GM18526 (cell line): ENCODE results near the gene CPN2.

ENCODE experiments used
- POLR2A ChIP-seq: IDR thresholded peaks from 3 replicates; pipeline ENCODE4 v1.6.1; 2011; ENCODE audit not compliant: insufficient read length; ENCODE audit errors: extremely low read depth

The CPN2 gene

DNA sequence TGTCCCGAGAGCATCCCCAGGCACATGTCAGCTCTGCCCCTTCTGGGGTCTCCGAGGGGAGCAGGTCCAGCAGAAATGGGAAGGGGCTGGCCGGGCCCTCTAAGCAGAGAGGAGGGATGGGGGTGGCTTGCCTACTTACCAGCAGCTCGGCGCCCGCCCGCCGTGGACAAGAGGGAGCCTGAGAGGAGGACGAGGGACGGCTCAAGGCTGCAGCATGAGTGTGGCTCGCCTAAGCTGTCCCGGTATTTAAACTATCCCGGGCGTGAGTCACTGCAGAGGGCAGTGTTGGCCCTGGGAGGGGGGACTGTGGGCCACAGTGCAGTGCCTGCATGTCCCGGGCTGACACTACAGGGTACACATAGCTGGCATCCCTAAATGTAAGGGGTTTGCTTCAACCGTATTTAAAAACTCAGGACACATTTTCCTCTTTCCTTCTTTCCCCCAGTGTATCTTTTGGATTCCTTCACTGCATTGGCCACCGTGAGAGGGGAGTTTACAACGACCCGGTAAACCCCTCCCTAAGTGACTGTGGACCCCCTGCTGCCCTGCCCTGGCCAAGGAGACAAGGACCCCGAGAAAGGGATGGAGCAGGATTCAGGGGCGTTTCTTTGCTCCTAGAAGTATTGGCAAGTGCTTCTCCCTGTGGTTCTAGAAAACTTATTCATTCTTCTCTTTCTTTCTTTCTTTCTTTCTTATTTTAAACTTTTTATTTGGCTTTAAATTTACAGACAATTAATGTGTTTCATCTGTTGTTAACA is 18.6 kb upstream of the CPN2 start, which contains the start of gene LRRC15:
LRRC15 (minus strand) TSS at position 222 of the 758 bp plus-strand sequence. CDS start 8,700 bp downstream, outside the sequence.
- TF ChIP-seq POLR2A, result no peak

DNA sequence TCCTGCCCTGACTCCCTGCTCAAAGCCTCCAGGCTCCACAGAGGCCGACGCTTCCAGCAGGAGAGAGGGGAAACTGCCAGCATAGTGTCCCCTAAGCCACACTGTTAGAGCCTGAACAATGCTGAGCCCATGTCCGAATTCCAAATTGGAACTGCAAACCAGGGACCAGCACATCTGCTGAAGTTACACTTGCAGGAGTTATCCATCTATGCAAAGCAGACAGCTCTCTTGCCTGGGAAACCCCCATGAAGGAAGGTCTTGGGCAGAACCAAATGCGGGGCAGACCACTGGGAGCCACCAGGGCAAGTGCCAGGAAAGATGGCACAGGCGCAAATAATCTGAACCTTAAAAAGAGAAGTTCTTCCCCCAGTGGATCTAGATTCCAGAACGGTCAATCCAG is 17.8 kb upstream of the CPN2 start:
- TF ChIP-seq POLR2A, result no peak

DNA sequence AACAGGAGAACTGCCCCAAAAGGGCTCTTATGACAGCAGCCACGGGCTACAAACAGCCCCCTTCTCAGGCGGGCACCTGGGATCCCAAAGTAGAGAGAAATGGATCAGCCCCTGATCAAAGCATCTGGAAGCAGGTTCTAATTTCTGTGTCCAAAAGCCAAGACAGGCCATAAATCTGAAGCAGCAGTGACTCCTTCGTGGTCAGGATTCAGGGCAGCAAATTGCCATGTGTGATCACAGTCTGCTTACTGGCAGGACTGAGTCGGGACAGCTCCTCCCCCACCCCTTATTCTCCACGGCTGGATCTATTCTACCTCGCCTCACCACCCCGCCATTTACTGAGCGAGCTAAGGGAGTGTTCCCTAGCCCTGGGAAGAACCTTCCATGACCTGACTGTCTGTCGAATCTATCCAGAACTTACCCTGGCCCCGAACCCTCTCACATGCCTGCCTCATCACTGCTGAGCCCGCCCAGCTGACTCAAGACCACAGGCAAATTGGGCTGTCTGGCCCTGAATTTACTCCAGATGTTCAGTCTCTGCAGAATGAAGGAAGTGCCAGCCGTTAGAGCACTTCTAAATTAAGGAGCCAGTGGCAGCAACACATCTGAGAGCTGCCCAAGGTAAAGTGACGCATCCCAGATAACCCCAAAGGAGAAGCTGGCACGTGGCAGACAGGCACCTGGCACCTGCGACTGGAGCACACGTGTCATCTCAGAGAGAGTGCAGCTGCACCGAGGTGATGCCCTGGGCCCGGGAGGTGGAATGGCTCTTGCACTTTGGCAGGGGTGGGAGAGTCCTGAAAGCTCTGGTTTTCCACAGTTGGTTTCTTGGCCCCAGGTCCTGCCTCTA is 17.1 kb upstream of the CPN2 start:
- TF ChIP-seq POLR2A, result no peak

DNA sequence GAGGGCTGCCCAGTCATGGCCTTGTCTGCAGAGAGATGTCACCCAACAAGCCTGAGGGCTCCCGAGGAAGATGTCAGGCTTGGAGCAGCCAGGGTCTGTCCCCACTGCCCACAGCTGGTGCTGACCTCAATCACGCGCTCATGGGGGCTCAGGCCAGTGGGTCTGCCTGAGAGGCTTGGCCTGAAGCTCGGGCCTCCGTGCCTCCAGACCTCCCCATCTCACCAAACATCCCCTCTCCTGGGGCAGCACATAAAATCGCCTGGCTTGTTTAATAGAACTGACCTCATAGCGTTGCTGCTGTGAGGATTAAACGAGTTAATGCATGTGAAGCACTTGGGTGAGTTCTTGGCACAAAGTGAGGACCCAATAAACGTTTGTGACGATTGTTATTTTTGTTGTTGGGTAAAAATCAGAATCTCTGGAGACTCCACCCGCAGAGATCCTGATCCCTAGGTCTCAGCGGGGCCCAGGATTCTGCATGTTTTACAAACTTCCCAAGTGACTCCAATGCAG is 14.9 kb upstream of the CPN2 start:
- TF ChIP-seq POLR2A, result no peak

DNA sequence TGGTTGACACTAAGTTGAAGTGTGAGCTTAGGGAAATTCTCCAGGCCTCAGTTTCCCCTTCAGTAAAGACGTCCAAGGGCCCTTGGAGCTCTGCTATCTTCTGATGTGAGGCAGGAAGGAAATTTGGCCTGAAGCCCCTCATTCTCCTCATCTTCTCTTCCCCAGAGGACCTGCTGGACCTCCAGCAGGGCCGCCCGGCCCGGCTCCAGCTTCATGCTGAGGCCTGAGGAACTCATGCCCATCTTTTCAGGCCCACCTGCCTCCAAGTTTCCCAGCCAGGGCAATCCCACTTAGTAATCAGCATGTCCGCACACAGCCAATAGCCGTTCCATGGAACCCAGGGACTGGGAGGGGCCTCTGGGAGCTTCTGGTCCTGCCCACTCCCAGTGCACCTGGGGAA is 14.4 kb upstream of the CPN2 start:
- no peak for TF ChIP-seq POLR2A

DNA sequence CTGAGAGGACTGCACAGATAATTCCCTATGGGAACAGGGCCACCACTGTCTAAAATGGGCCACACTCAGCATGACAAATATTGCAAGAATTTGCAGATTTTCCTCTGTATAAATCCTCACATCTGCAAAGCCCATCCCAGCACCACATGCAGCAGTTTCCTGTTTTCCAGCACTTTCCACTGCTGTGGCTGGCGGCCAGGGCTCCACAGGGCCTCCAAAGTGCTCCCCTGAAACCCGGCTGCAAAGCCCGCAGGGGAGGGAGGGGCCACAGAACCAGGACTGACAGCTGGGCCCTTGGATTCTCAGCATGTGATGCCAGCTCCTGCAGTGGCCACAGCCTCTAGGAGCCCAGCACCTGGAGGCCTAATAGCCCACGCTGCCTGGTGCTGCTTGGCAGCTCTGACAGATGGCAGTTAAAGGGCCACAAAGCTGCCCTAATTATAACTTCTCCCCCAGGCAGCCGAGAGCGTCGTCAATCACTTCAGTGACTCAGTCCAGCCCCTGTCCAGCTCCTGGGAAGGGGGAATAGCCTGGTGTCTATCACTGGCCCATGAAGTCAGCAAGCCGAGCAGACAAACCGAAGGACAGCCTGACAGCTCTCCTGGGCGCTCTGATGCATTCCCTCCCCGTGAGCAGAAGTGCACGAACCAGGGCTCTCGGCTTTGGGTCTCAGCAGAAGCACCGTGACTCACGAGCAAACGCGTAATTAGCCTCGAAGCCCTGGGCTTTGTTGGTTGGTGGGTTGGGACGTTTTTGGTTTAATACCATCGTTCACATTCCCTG is 13.7 kb upstream of the CPN2 start:
- no peak for TF ChIP-seq POLR2A

DNA sequence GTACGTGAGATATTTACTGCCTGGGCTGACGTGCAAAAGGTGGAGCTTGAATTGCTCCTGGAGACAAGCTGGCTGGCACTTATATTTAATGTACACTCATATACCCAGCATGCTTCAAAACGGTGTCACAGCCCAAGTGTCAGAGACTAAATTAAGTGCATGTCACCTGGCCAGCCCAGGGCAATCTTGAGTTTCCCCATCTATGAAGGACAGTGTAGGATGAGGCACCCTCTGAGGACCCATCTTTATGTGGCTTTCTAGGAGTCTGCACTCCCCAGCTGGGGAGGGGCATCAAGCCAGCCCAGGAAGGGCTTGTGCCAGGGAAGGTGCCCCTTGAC is 13.2 kb upstream of the CPN2 start:
- no peak for TF ChIP-seq POLR2A

DNA sequence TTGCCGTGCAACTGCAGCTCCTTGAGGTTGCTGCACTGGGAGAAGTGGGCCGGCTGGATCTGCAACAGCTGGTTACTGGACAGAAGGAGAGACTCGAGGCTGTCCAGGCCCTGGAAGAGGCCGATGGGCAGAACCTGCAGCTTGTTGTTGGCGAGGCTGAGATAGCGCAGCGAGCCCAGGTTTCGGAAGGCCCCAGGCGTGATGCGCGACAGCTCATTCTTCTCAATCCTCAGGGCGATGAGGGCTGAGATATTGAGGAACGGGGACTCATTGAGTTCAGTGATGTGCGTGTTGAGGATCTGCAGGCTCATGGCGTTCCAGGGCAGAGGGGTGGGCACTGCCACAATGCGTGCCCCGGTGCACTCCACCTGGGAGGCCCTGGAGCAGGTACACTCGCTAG is 9.4 kb upstream of the CPN2 start:
- TF ChIP-seq POLR2A, result no peak

DNA sequence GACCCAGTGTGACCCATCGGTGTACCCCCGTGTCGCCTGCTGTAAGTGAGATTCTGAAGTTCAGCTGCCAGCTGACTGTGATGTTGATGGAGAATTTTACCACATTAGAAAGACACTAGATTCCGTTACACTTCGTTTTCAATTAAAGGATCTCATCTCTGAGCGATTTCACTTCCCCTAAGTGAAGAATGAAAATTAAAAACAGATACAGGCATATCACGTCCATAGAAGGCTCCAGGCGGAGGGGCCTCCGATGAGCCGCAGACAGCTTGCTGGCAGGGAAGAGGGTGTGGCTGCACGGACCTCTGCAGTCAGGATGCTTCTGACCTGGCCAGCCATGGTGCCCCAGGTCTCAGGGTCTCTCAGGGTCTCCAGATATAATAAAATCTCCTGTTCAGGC is 6.6 kb upstream of the CPN2 start:
- TF ChIP-seq POLR2A, result no peak

DNA sequence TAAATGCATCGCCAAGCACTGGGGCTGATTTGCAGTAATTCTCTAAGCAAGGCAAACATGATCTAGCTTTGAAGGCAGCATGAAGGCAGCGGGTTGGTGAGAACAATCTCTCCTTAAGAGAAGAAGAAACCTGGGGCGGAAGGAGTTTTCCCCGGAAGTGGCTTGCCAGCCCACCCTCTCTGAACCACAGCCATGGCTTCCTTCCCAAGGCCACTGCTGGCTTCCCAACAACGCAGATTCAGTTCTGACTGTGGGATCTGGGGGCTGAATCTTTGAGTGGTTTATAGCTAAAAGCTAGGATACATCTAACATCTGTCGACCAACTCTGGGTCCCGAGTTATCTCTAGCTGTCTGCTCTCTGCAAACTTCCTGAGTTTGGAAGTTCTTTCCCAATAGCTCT is 4.3 kb upstream of the CPN2 start:
- TF ChIP-seq POLR2A, result no peak

DNA sequence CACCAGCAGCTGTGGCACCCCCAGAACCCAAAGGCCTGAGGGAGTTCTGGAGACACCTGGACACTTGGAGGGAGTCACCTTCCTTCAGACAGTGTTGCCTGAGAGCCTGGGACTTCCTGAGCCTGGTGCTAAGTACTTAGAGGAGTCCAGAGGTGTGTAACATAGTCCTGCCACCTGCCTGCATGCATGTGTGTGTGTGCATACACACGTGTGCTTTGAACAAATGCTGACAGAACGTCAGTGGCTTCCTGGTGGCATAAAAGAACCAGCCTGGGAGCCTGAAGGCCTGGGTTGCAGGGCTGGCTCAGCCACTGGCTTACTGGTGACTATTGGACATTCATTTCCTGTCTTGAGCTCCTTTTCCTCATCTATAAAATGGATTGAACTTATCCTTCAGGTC is 3.2 kb upstream of the CPN2 start:
- TF ChIP-seq POLR2A, result no peak

DNA sequence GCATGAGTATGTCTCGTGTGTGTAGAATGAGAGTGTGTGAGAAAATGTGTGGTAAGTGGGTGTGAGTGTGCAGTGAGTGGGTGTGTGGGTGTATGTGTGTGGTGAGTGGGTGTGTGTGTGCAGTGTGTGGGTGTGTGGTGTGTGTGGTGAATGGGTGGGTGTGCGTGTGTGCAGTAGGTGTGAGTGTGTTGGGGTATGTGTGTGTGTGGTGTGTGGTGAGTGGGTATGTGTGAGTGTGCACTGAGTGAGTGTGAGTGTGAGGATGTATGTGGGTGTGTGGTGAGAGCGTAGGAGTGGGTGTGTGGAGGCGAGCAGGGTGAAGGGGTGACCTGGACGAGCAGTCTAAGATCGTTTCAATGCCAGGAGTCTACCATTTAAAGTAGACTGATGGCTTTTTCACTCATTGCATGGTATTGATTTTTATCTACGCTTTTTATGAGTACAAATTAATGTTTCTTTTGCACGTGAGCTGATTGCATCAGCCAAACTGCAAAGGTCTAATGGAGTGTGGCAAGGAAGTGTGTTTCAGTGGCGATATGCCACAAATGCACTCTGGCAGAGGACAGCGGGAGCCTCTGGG is 1.6 kb upstream of the CPN2 start:
- no peak for TF ChIP-seq POLR2A

DNA sequence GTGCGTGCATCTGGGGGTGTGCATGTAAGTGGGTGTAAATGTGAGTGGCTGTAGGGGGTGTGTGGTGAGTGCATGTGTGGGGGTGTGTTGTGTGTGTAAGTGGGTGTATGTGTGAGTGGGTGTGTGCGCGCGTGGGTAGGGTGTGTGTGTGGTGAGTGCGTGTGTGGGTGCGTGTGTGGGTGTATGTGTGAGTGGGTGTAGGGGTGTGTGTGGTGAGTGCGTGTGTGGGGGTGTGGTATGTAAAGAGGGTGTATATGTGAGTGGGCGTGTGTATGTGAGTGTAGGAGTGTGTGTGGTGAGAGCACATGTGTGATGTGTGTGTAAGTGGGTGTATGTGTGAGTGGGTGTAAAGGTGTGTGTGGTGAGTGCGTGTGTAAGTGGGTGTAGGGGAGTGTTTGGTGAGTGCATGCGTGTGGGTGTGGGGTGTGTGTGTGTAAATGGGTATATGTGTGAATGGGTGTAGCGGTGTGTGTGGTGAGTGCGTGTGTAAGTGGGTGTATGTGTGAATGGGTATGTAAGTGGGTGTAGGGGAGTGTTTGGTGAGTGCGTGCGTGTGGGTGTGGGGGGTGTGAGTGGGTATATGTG is 916 bp upstream of the CPN2 start:
- no peak for TF ChIP-seq POLR2A

DNA sequence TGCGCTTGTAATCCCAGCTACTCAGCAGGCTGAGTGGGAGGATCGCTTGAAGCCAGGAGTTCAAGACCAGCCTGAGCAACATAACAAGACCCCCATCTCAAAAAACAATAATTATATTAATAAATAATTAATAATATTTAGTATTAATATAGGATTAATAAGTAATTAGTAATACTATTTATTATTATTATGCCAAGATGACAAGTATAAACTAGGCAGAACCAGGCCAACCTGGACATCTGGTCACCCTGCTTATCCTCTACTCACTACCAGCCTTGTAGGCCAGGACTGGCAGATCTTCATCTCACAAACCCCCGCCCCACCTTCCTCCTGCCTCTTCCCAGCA is 429 bp downstream of the CPN2 start:
- no peak for TF ChIP-seq POLR2A

DNA sequence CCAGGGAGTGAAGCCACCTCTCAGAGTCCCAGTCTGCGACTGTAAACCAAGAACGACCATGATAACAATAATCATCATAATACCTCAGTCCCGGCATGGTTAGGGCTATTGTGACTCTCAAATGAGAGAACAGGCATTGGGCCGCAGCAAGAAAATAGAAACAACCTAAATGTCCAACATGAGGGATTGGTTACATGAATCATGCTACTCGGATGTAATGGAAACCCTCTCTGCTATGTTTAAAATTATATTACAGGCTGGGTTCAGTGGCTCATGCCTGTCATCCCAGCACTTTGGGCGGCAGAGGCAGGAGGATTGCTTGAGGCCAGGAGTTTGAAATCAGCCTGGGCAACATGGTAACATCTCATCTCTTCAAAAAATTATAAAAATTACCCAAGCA is 2.8 kb downstream of the CPN2 start:
- TF ChIP-seq POLR2A, result no peak
